ENCODE measurements around the gene ALOX15.
A peak's percentile ranks its signal among the peaks of the same experiment; 100 is the strongest.
"Not testable (repeated sequence)": the region's sequence is repeated elsewhere in the genome, so short reads cannot be mapped to it uniquely, and the experiment has no call there.

ALOX15 gene

GRCh38 chr17:4657678-4658077 is 16.2 kb upstream of the ALOX15 start:
- in situ Hi-C loops (cut with MboI; ENCODE audit: low pct_unique_long_range_greater_than_20kb, low sequenced_read_pairs), result no loop called here
- no peak for DNase-seq

DNA sequence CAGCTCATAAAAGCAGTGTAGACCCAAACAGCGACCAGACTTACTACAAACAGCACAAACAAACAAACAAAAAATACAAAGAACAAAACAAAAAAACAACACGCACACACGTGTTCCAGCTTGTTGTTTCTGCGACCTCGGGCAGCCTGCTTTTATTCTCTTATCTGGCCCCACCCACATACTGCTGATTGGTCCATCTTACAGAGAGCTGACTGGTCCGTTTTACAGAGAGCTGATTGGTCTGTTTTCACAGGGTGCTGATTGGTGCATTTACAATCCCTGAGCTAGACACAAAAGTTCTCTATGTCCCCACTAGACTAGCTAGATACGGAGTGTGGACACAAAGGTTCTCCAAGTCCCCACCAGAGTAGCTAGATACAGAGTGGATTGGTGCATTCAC is 14.5 kb upstream of the ALOX15 start:
- in situ Hi-C loops (cut with MboI; ENCODE audit: low pct_unique_long_range_greater_than_20kb, low sequenced_read_pairs); DNase-seq: not testable (repeated sequence)

GRCh38 chr17:4652997-4653396 is 11.5 kb upstream of the ALOX15 start:
- no peak for DNase-seq
- in situ Hi-C loops (cut with MboI; ENCODE audit: low pct_unique_long_range_greater_than_20kb, low sequenced_read_pairs), result no loop called here

DNA sequence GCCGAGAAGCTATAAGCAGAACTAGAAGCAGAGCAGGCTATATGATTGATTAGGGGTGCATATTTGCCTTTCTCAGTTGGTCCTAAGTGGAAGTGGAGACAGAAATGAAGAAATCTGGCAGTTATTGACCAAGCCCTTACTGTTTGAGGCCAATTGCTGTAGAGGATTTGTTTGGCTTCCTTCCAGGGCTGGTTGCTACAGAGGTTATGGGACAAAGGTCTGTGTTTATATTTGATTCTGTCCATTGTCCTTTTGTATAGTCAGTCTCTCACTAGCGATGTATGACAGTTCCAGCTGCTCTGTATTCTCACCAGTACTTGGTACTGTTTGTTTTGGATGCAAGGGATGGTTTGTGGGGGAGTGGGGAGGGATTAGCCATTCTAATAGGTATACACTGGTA is 7.3 kb upstream of the ALOX15 start:
- in situ Hi-C loops (cut with MboI; ENCODE audit: low pct_unique_long_range_greater_than_20kb, low sequenced_read_pairs), result no loop called here
- no peak for DNase-seq

GRCh38 chr17:4645642-4646041 is 4.2 kb upstream of the ALOX15 start:
- in situ Hi-C loops (cut with MboI; ENCODE audit: low pct_unique_long_range_greater_than_20kb, low sequenced_read_pairs), result no loop called here
- no peak for DNase-seq

GRCh38 chr17:4643676-4644075 is 2.2 kb upstream of the ALOX15 start:
- DNase-seq, result no peak
- in situ Hi-C loops (cut with MboI; ENCODE audit: low pct_unique_long_range_greater_than_20kb, low sequenced_read_pairs), result no loop called here

DNA sequence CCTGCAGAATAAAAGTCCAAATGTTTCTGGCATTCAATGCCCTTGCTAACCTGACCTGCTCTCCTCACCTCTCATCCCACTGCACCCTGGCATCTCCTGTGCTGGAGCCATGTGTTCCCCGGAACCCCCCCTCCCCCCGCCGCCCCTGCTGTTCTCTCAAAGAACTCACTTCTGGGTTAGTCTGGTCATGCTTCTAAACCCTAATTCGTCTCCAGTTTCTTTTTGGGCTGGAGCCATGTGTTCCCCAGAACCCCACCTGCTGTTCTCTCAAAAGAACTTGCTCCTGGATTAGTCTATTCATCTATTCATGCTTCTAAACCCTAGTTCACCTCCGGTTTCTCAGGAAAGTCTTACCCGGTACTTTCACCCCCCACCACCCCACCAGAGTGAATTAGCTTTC is 808 bp upstream of the ALOX15 start:
- no peak for DNase-seq
- in situ Hi-C loops (cut with MboI; ENCODE audit: low pct_unique_long_range_greater_than_20kb, low sequenced_read_pairs), result no loop called here

DNA sequence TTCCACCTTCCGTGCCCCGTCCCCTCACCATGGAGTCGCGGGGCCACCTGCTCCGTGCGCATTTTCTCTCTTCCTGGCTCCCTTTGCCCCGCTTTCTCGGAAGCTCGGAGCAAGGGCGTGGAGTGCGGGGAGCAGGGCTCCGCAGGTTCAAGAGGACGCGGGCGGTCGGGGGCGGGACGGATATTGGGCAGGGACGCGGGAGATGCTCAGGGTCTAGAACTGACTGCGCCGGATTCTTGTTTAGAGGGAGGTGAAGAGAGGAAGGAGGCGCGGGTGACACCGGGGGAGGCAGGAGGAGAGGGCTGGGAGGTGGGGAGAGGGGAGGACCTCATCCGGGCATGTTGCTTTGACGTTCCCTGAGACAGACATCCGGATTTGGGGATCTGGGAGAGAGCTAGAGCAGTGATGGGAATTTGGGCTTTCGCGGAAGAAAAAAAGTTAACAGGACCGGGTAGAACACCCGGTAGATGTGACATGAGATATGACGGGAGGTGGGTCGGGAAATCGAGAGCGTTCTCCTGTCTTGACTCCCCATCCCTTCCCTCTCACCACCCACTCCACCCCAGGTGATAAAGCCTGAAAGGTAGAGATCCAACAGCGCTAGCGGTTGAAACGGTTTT is 799 bp downstream of the ALOX15 start:
- DNase-seq; in situ Hi-C loops (cut with MboI; ENCODE audit: low pct_unique_long_range_greater_than_20kb, low sequenced_read_pairs): not testable (repeated sequence)

- in situ Hi-C loops (cut with MboI; ENCODE audit: low pct_unique_long_range_greater_than_20kb, low sequenced_read_pairs), result not testable (repeated sequence)
- peak; percentile 39 for DNase-seq
Observed at GRCh38 chr17:4639301-4640059, 2.0 kb downstream of the ALOX15 start.

GRCh38 chr17:4638766-4639165 is 2.7 kb downstream of the ALOX15 start:
- DNase-seq; in situ Hi-C loops (cut with MboI; ENCODE audit: low pct_unique_long_range_greater_than_20kb, low sequenced_read_pairs): not testable (repeated sequence)

DNA sequence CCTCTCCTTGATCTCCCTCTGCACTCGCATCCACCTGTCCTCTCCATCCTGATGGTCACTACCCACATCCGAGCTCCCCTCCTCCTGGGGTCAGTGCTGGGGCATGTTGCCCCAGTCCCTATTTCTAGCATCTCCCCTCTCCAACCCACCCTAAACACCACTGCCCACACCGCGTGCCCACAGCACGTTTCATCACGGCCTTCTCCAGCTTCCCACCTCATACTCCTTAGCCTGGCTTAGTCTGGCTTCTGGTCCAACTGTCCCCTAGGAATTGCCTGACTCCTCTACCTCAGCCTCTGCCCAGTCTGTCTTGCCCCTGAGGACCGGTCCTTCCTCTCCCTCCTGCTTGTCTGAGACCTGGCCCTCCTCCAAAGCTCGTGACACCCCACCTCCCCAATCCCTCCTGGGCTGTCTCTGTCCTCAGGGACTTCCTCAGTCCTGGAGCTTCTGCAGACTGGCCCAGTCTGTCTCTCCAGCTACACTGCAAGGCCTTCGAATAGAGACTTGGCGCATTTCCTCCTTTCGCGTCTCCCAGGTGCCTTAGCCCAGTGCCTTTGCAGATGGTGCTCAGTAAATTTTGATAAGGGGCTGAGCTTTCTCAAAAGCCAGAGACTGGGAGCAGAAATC is 4.9 kb downstream of the ALOX15 start:
- DNase-seq, result no peak

GRCh38 chr17:4635823-4636375 is 5.6 kb downstream of the ALOX15 start:
- in situ Hi-C loops (cut with MboI; ENCODE audit: low pct_unique_long_range_greater_than_20kb, low sequenced_read_pairs), result no loop called here

More for the DNA sequence above, 4.9 kb downstream of the ALOX15 start:
- in situ Hi-C loops (cut with MboI; ENCODE audit: low pct_unique_long_range_greater_than_20kb, low sequenced_read_pairs), result no loop called here

GRCh38 chr17:4634976-4635375 is 6.5 kb downstream of the ALOX15 start:
- DNase-seq, result no peak
- in situ Hi-C loops (cut with MboI; ENCODE audit: low pct_unique_long_range_greater_than_20kb, low sequenced_read_pairs), result no loop called here

More at GRCh38 chr17:4635823-4636375, 5.6 kb downstream of the ALOX15 start:
- peak; percentile 91 for DNase-seq

GRCh38 chr17:4633643-4634042 is 7.8 kb downstream of the ALOX15 start:
- in situ Hi-C loops (cut with MboI; ENCODE audit: low pct_unique_long_range_greater_than_20kb, low sequenced_read_pairs), result no loop called here
- DNase-seq, result no peak

- in situ Hi-C loops (cut with MboI; ENCODE audit: low pct_unique_long_range_greater_than_20kb, low sequenced_read_pairs), result no loop called here
- no peak for DNase-seq
Observed at GRCh38 chr17:4632581-4632920, 8.9 kb downstream of the ALOX15 start.

DNA sequence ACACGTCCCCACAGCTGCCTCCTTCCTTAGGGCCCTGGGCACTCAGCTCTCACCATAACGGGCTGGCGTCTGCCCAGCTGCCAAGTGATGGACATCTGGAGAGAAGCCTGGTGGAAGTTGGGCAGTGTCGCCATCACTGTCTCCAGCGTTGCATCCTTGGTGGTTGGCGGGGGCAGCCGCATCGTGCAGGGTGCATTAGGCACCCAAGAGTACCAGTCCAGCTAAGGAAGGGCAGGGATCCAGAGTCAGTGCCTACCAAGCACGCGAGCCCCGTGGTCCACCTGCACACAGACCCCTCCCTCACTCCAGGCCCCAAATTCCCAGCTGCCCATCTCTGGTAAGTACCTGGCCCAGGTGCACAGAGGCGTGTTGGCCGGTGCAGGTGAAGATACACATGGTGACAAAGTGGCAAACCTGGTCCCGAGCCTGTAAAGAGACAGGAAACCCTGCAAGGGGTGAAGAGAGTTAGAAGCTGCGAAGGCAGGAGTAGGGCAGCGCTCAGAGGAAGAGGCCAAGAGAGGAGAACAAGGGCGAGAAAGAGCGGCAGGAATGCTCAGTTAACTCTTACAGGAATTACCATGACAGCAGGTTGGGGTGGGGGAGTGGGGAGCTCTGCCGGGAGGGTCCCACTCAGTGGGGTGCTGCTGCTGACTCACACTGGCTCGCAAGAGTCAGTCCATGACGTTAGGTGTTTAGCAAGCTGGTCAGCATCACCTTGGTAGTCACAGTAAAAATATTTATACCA is 9.5 kb downstream of the ALOX15 start:
- no peak for DNase-seq
- in situ Hi-C loops (cut with MboI; ENCODE audit: low pct_unique_long_range_greater_than_20kb, low sequenced_read_pairs), result no loop called here

GRCh38 chr17:4631431-4631830 is 10.0 kb downstream of the ALOX15 start:
- no peak for DNase-seq
- in situ Hi-C loops (cut with MboI; ENCODE audit: low pct_unique_long_range_greater_than_20kb, low sequenced_read_pairs), result no loop called here

DNA sequence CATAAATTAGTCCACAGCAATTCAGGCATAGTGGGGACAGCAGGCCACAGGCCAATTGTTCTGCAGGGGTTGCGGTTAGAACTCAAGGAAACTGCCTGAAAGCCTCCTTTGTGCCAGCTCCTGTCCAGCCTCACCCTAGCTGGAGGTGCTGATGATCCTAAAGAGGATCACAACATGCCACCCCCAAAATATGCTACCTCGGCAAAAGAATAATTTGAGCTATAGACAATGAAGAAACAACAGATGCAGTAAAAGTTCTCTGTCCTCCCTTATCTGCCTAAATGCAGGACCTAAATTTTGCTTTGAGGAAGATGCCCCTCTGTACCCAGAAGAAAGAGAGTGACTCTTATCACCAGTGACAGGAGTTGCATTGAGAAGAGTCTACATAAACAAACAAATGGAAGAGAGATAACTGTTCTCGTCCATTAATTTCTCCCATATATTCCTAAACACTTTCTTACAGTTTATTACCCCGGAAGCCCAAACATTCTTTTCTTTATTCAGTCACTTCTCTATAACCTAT is 14.7 kb downstream of the ALOX15 start:
- in situ Hi-C loops (cut with MboI; ENCODE audit: low pct_unique_long_range_greater_than_20kb, low sequenced_read_pairs), result no loop called here
- no peak for DNase-seq

GRCh38 chr17:4625181-4625617 is 16.3 kb downstream of the ALOX15 start:
- DNase-seq, result no peak
- in situ Hi-C loops (cut with MboI; ENCODE audit: low pct_unique_long_range_greater_than_20kb, low sequenced_read_pairs), result no loop called here

Measured in KBM-7 (cell line).